Subcutaneous adipose tissue (tissue), 4 donors: ENCODE measurements around the gene BORCS5. TPM values are rescaled to one million over a fixed set of nuclear protein-coding genes. Genes with fewer than 3 reads are reported as not detected.

Source experiments
- total RNA-seq, 4 donors: library from RNA; depleted of rRNA; stranded (reverse); fragments of >200 nt; gene quantifications; one replicate each; pipeline ENCODE4 v1.1.0, GENCODE V29; 2016
- TF ChIP-seq, protein P1 (sequence below): fragments of 450-650 bp; IDR thresholded peaks from one replicate; pipeline ENCODE4 v1.5.1; 2016; ENCODE audit warnings: low read depth, mild to moderate bottlenecking, control low read depth, antibody characterized with exemption, moderate library complexity

BORCS5 gene
- total RNA-seq, 4 donors from 2014 or later, result 9.8 to 21.4 (median 14.6) TPM

- TF ChIP-seq, protein P1, sequence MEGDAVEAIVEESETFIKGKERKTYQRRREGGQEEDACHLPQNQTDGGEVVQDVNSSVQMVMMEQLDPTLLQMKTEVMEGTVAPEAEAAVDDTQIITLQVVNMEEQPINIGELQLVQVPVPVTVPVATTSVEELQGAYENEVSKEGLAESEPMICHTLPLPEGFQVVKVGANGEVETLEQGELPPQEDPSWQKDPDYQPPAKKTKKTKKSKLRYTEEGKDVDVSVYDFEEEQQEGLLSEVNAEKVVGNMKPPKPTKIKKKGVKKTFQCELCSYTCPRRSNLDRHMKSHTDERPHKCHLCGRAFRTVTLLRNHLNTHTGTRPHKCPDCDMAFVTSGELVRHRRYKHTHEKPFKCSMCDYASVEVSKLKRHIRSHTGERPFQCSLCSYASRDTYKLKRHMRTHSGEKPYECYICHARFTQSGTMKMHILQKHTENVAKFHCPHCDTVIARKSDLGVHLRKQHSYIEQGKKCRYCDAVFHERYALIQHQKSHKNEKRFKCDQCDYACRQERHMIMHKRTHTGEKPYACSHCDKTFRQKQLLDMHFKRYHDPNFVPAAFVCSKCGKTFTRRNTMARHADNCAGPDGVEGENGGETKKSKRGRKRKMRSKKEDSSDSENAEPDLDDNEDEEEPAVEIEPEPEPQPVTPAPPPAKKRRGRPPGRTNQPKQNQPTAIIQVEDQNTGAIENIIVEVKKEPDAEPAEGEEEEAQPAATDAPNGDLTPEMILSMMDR, result no peak
Measured at GRCh38 chr12:12487490-12487889, 130.6 kb downstream of the BORCS5 start.

DNA sequence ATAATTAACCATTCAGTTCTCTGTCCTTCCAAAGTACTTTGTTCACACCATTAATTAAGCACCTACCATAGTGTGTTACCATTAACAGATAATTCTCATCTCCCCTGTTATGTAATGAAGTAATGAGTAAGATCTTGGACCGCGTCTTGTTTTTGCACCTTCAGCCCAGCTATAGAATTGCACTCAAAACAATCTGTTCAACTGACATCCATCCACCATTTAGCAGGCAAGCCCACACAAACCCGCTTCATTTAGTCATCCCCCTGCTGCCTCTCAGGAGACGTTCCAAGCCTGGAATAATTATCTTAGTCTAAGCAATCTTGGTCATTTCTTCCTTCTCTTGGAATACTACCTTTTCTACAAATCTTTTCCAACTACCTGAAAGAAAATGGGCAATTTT, 131.4 kb downstream of the BORCS5 start:
- TF ChIP-seq, protein P1, result no peak

- TF ChIP-seq, protein P1, result no peak
Measured at GRCh38 chr12:12488823-12489550, 132.1 kb downstream of the BORCS5 start.

GRCh38 chr12:12491606-12492005, 134.7 kb downstream of the BORCS5 start:
- TF ChIP-seq, protein P1, result no peak

DNA sequence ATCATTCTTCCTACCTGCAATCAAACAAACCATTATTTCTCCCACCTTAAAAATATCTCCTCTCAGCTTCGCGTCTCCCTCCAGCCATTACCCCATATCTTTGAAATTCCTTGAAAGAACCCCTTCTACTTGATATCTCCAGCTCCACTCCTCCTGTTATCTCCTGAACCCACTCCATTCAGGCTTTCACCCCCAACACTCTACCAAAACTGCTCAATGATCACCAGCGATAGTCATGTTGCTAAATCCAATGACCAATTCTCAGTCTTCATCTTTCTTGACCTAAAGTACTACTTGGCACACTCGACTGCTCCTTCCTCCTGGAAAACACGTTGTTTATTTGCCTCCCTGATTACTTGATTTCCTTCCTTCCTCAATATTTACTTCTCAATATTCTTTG, 135.7 kb downstream of the BORCS5 start:
- TF ChIP-seq, protein P1, result no peak

DNA sequence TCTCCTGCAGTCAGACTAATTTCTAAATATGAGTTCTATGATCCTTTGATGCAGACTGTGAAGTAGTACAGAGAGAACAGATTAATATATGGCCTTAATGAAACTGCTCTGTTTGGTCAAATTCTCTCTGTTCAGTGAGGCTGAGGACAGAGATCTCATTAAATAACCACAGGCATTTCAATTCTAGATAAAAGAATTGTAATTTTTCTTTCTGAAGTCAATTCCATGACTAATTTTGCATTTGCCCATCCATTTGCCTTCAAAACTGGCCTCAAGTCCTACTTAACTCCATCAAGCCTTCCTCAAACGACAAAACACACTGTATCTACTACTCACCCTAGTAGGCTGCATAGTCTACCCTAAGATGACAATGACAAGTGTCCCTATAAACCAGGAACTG, 138.7 kb downstream of the BORCS5 start:
- TF ChIP-seq, protein P1, result no peak

DNA sequence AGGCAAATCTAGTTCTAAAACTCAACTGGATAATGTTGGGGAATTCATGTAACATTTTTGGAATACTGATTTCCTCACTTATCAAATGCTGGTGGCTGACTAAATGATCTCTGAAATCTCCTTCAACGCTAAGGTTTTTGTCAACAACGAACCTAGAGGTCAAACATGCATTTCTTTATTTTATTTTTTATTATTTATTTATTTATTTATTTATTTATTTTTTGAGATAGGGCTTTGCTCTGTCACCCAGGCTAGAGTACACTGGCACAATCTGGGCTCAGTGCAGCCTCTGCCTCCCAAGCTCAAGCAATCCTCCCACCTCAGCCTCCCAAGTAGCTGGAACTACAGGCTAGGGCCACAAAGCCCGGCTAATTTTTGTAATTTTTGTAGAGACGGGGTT, 141.3 kb downstream of the BORCS5 start:
- TF ChIP-seq, protein P1, result no peak
